HG02840 (cell line): Measurements from ENCODE around the gene STH.

Experiments
- ATAC-seq: cut with Tn5 transposase; IDR thresholded peaks from one replicate; pipeline ENCODE4 v1.9.1; 2021; ENCODE audit warnings: mild to moderate bottlenecking, moderate library complexity, moderate number of reproducible peaks; ENCODE audit not compliant: unreplicated experiment, low FRiP score

Gene STH

GRCh38 chr17:46023783-46024388 is 24.8 kb downstream of the STH start:
- no peak for ATAC-seq

- ATAC-seq: no peak
These were observed 25.5 kb downstream of the STH start for GRCh38 chr17:46024590-46024989.

- no peak for ATAC-seq
These were observed 26.0 kb downstream of the STH start for GRCh38 chr17:46025060-46025459.

- no peak for ATAC-seq
These were observed 26.6 kb downstream of the STH start for GRCh38 chr17:46025510-46026165.

GRCh38 chr17:46026166-46027047 is 27.4 kb downstream of the STH start:
- ATAC-seq: no peak

- ATAC-seq: no peak
These were observed 28.3 kb downstream of the STH start for GRCh38 chr17:46027048-46027975.

GRCh38 chr17:46027976-46028325 is 28.9 kb downstream of the STH start:
- no peak for ATAC-seq

- no peak for ATAC-seq
These were observed 29.3 kb downstream of the STH start for GRCh38 chr17:46028374-46028773.

- ATAC-seq: no peak
These were observed 30.0 kb downstream of the STH start for GRCh38 chr17:46028981-46029565.

GRCh38 chr17:46029627-46030026 is 30.6 kb downstream of the STH start:
- ATAC-seq: no peak

- ATAC-seq: no peak
These were observed 31.7 kb downstream of the STH start for GRCh38 chr17:46030752-46031151.

GRCh38 chr17:46031440-46031839 is 32.4 kb downstream of the STH start:
- ATAC-seq: no peak

GRCh38 chr17:46031920-46032319 is 32.9 kb downstream of the STH start:
- no peak for ATAC-seq

- no peak for ATAC-seq
These were observed 33.9 kb downstream of the STH start for GRCh38 chr17:46032909-46033308.

- ATAC-seq: no peak
These were observed 34.3 kb downstream of the STH start for GRCh38 chr17:46033392-46033791.

- ATAC-seq: no peak
These were observed 36.2 kb downstream of the STH start for GRCh38 chr17:46035112-46035818.

- ATAC-seq: no peak
These were observed 37.4 kb downstream of the STH start for GRCh38 chr17:46036491-46036890.

GRCh38 chr17:46037722-46038255 is 38.7 kb downstream of the STH start:
- ATAC-seq: no peak

GRCh38 chr17:46038414-46038813 is 39.4 kb downstream of the STH start:
- no peak for ATAC-seq
